IMR-90 (cell line): ENCODE measurements around the gene MET. TPM values are rescaled to one million over a fixed set of nuclear protein-coding genes. Genes with fewer than 3 reads are reported as not detected.

Experiments
- ATAC-seq: fragments of 200-7000 bp; cut with Tn5 transposase; 2 replicates; pipeline ENCODE4 v1.9.1; 2020; ENCODE audit warnings: low read depth, mild to moderate bottlenecking, moderate library complexity
- BruUV-seq: library from RNA; stranded (reverse); fragments of 400-500 nt; replicated peaks from 2 replicates; lab custom pipeline; 2021; lab: Mats Ljungman, UMichigan
- CTCF ChIA-PET: fragments of 300-600 bp; formaldehyde crosslinking; extraction: SDS; loops from one replicate; lab custom pipeline; 2021; ENCODE audit warnings: antibody characterized with exemption; lab: Yijun Ruan, JAX
- POLR2A ChIA-PET: fragments of 300-600 bp; sonication (Branson Sonifier 250); formaldehyde crosslinking; loops from one replicate; lab custom pipeline; 2022; ENCODE audit warnings: antibody characterized with exemption; ENCODE audit not compliant: unreplicated experiment; lab: Charles Lee
- DNase-seq: peaks from one replicate; pipeline ENCODE4 v3.0.0; 2013
- H2AFZ ChIP-seq: replicated peaks from 2 replicates; pipeline ENCODE3; 2013; ENCODE audit warnings: low read length, mild to moderate bottlenecking; ENCODE audit not compliant: poor library complexity
- H2AK5ac ChIP-seq: 2 replicates; pipeline ENCODE4 v1.6.1; 2013; ENCODE audit warnings: low read depth, low read length, inconsistent platforms
- H2AK9ac ChIP-seq: replicated peaks from 2 replicates; pipeline ENCODE3; 2013; ENCODE audit warnings: mild to moderate bottlenecking, low read depth, low read length, moderate library complexity; ENCODE audit not compliant: poor library complexity
- H2BK120ac ChIP-seq: 2 replicates; pipeline ENCODE4 v1.6.1; 2013; ENCODE audit warnings: low read depth, low read length, inconsistent platforms
- H2BK15ac ChIP-seq: 3 replicates; pipeline ENCODE4 v1.6.1; 2013; ENCODE audit warnings: low read depth, low read length, inconsistent platforms
- H2BK20ac ChIP-seq: 2 replicates; pipeline ENCODE4 v1.6.1; 2013; ENCODE audit warnings: low read depth, mild to moderate bottlenecking, inconsistent platforms, low read length, moderate library complexity
- H2BK5ac ChIP-seq: 2 replicates; pipeline ENCODE4 v1.6.1; 2013; ENCODE audit warnings: mild to moderate bottlenecking, low read depth, low read length, inconsistent platforms; ENCODE audit not compliant: poor library complexity, severe bottlenecking
- H3K14ac ChIP-seq: replicated peaks from 2 replicates; pipeline ENCODE4 v1.6.1; 2013; ENCODE audit warnings: low read depth, low read length, inconsistent platforms
- H3K18ac ChIP-seq: 2 replicates; pipeline ENCODE4 v1.6.1; 2013; ENCODE audit warnings: low read depth, low read length, control low read depth
- H3K23ac ChIP-seq: 2 replicates; pipeline ENCODE4 v1.6.1; 2013; ENCODE audit warnings: low read depth, low read length, inconsistent platforms
- H3K27ac ChIP-seq: 2 replicates; pipeline ENCODE4 v1.5.1; 2013; ENCODE audit warnings: mild to moderate bottlenecking, control low read depth, low read length; ENCODE audit not compliant: insufficient read depth
- H3K27me3 ChIP-seq: 2 replicates; pipeline ENCODE4 v1.6.1; 2013; ENCODE audit warnings: low read length; ENCODE audit not compliant: control insufficient read depth, insufficient read depth
- H3K36me3 ChIP-seq: 2 replicates; pipeline ENCODE4 v1.6.1; 2013; ENCODE audit warnings: low read length, mixed read lengths; ENCODE audit not compliant: control insufficient read depth, insufficient read depth
- H3K4ac ChIP-seq: 2 replicates; pipeline ENCODE4 v1.6.1; 2013; ENCODE audit warnings: low read depth, low read length, inconsistent platforms
- H3K4me1 ChIP-seq: 2 replicates; pipeline ENCODE4 v1.6.1; 2013; ENCODE audit warnings: low read length, mixed read lengths; ENCODE audit not compliant: control insufficient read depth, insufficient read depth
- H3K4me2 ChIP-seq: 2 replicates; pipeline ENCODE4 v1.6.1; 2013; ENCODE audit warnings: low read depth, mild to moderate bottlenecking, control low read depth, low read length, moderate library complexity
- H3K4me3 ChIP-seq: 2 replicates; pipeline ENCODE4 v1.5.1; 2013; ENCODE audit warnings: low read depth, mild to moderate bottlenecking, control low read depth, low read length, moderate library complexity; ENCODE audit not compliant: insufficient read depth
- H3K56ac ChIP-seq: 2 replicates; pipeline ENCODE4 v1.6.1; 2013; ENCODE audit warnings: low read length, inconsistent platforms; ENCODE audit not compliant: insufficient read depth; ENCODE audit errors: extremely low read depth
- H3K79me1 ChIP-seq, 2 experiments: 2 replicates each; pipeline ENCODE4 v1.6.1; 2013; ENCODE audit warnings: low read length in 2 of 2, inconsistent platforms in 1 of 2, low read depth in 1 of 2
- H3K9ac ChIP-seq: 2 replicates; pipeline ENCODE4 v1.6.1; 2013; ENCODE audit warnings: low read depth, low read length, control low read depth
- H3K9me1 ChIP-seq: 2 replicates; pipeline ENCODE4 v1.6.1; 2013; ENCODE audit warnings: low read length, inconsistent platforms; ENCODE audit not compliant: insufficient read depth
- H3K9me3 ChIP-seq: 2 replicates; pipeline ENCODE4 v1.6.1; 2013; ENCODE audit warnings: low read length; ENCODE audit not compliant: control insufficient read depth, insufficient read depth
- H4K20me1 ChIP-seq: 2 replicates; pipeline ENCODE4 v1.6.1; 2013; ENCODE audit warnings: low read length, inconsistent platforms; ENCODE audit not compliant: insufficient read depth
- H4K5ac ChIP-seq: 2 replicates; pipeline ENCODE4 v1.6.1; 2013; ENCODE audit warnings: mild to moderate bottlenecking, low read depth, low read length, control low read depth
- H4K8ac ChIP-seq, 2 experiments: 2 replicates each; pipeline ENCODE4 v1.6.1; 2013; ENCODE audit warnings: low read depth in 2 of 2, low read length in 2 of 2, control low read depth in 1 of 2, inconsistent platforms in 1 of 2
- H4K91ac ChIP-seq: 2 replicates; pipeline ENCODE4 v1.6.1; 2013; ENCODE audit warnings: low read depth, low read length, inconsistent platforms; ENCODE audit not compliant: insufficient read depth
- FOS ChIP-seq: fragments of 150-350 bp; IDR thresholded peaks from 2 replicates; pipeline ENCODE4 v1.6.1; 2016; ENCODE audit warnings: low read depth, low read length
- MAZ ChIP-seq: IDR thresholded peaks from 2 replicates; pipeline ENCODE4 v1.6.1; 2012; ENCODE audit warnings: low read depth, mild to moderate bottlenecking, low read length, improper control_type of control experiment, moderate library complexity, borderline replicate concordance
- POLR2A ChIP-seq: IDR thresholded peaks from 2 replicates; pipeline ENCODE4 v1.6.1; 2012; ENCODE audit warnings: mild to moderate bottlenecking, low read depth, low read length
- WGBS, 2 experiments: methylation state at CpG; one replicate each; pipeline versions ENCODE4 v1.1.5 to v1.1.7; 2013; ENCODE audit warnings: missing lambda C conversion rate in 2 of 2; ENCODE audit not compliant: insufficient read length in 1 of 2; ENCODE audit errors: extremely low coverage in 2 of 2; 5-methylcytosine and 5-hydroxymethylcytosine counted together
- dilution Hi-C: fragments of 300-500 bp; cut with HindIII; formaldehyde crosslinking; loops from one replicate; pipeline ENCODE4 v1.14.3; 2018; ENCODE audit warnings: low sequenced_read_pairs; ENCODE audit not compliant: unreplicated experiment
- in situ Hi-C: fragments of 300-500 bp; cut with MboI; formaldehyde crosslinking; loops from 3 replicates; pipeline ENCODE4 v1.14.3; 2019; ENCODE audit warnings: low sequenced_read_pairs, inconsistent platforms, mixed read lengths
- intact Hi-C: fragments of 100-400 bp; cut with micrococcal nuclease; formaldehyde crosslinking; loops from 2 replicates; pipeline ENCODE4 v1.10.0; 2022
- polyA plus RNA-seq, 3 experiments: library from polyadenylated mRNA; depleted of rRNA; stranded (reverse); fragments of >200 nt; gene quantifications; 2 replicates each; pipeline ENCODE4 v1.2.3, GENCODE V29; 2012; ENCODE audit warnings: low replicate concordance in 1 of 3
- total RNA-seq: library from RNA; depleted of rRNA; stranded (reverse); fragments of >200 nt; gene quantifications from 2 replicates; pipeline ENCODE4 v1.2.3, GENCODE V29; 2012

The MET gene
- total and polyA plus RNA-seq, 2 of the 4 experiments (the other 2 are of a cell fraction): 15.0 to 84.6 TPM

- Histone ChIP-seq H3K4me2 (peak overlapping the region; percentile 56), H3K9me1 (0 out of 2 replicates have a peak, but pooled peaks cover 3% of the 10 kb centered on the region), H3K18ac (no peak overlapping the region), H4K20me1 (no peaks in the 10 kb centered on the region), H3K14ac (no peak overlapping the region), H2BK20ac (no peak overlapping the region), H3K4ac (no peak overlapping the region), H2AFZ (no peak overlapping the region), H2AK9ac (no peak overlapping the region), H3K9me3 (no peaks in the 10 kb centered on the region), H3K56ac (no peak overlapping the region), H2BK15ac (no peak overlapping the region), H2AK5ac (no peak overlapping the region), H3K79me1 (no peaks in the 10 kb centered on the region), H4K8ac (no peak overlapping the region), H3K36me3 (no peaks in the 10 kb centered on the region), H4K5ac (no peak overlapping the region), H3K9ac (no peak overlapping the region), H3K27ac (no peak overlapping the region), H2BK5ac (no peak overlapping the region), H3K27me3 (no peaks in the 10 kb centered on the region), H3K4me1 (no peaks in the 10 kb centered on the region), H4K91ac (no peak overlapping the region), H2BK120ac (no peak overlapping the region), H3K23ac (no peak overlapping the region), H3K4me3 (no peak overlapping the region)
- no CpG with 5 or more reads among the region's 2 CpGs for WGBS, 2 experiments
- POLR2A ChIA-PET: interaction anchor here (0.6 kb wide), 1 partner anchor 141 kb away, joined by 3 read pairs; no protein-coding TSS in a partner anchor
- BruUV-seq: no TSS peak
- ATAC-seq (no peak), DNase-seq (no peak)
- no peak for TF ChIP-seq POLR2A
- no peak for TF ChIP-seq MAZ
- no peak for TF ChIP-seq FOS
- dilution Hi-C loops: no loop called here
- CTCF ChIA-PET: interaction anchor here (0.6 to 0.7 kb wide), 3 partner anchors 40 to 306 kb away, joined by 3 read pairs; no protein-coding TSS in a partner anchor
- in situ Hi-C loops: no loop called here
- intact Hi-C loops: no loop called here
Observed at GRCh38 chr7:116665332-116665996, 6.5 kb upstream of the MET start.
